Activated CD4-positive, alpha-beta T cell treated with anti-CD3 and anti-CD28 coated beads, Interleukin-2, amount 50 U/mL, for 48 hours (primary cell): Measurements from ENCODE around the gene ZNF536.
"Not testable (repeated sequence)": the region's sequence is repeated elsewhere in the genome, so short reads cannot be mapped to it uniquely, and the experiment has no call there.

ENCODE experiments used
- DNase-seq, 2 experiments: peaks; one replicate each; pipeline ENCODE4 v3.0.0-alpha.2; 2020

The ZNF536 gene

DNA sequence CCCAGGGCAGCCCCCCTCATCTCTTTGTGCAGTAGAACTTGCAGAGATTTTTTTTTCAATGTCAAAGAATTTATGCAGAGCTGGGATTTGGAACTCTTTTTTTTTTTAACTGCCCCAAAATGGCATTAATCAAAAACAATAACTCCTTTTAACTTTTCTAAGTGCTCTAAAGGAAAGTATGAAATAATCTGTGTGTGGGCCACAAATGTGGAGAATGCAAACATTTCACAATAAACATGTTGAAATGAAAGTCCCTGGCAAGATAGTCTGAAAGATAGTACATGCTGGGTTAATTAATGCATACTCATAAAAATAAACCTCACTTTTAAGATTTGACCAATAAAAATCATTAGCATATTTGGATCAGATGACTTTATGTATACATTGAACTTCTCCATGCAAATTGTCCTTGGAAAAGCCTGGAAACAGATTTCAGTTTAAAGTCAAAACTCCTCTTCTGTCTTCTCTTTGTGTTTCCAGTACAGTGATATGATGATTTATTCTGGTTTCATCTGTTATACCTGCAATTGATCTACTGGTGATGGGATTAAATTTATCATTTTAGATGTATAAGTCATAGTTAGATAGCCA, 30.5 kb upstream of the ZNF536 start:
- DNase-seq, result no peak

DNA sequence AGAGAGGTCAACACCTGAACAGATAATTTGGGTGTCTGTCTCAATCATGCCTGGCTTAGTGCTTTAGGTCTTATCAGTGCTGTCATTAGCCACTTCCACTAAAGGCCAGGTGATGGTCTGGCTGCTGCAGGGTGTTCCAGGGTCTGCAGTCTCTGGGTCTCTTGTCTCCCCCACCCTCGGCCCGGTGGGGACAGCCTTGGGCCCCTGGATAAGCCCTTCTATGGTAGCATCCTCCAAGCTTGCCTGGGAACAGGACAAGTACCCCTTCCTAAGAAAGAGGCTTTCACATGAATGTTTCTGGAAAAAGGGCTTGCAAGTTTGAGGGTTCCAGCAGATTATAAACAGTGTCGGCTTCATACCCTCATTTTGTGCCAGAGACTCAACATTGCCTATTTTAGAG, 29.3 kb upstream of the ZNF536 start:
- no peak for DNase-seq

DNA sequence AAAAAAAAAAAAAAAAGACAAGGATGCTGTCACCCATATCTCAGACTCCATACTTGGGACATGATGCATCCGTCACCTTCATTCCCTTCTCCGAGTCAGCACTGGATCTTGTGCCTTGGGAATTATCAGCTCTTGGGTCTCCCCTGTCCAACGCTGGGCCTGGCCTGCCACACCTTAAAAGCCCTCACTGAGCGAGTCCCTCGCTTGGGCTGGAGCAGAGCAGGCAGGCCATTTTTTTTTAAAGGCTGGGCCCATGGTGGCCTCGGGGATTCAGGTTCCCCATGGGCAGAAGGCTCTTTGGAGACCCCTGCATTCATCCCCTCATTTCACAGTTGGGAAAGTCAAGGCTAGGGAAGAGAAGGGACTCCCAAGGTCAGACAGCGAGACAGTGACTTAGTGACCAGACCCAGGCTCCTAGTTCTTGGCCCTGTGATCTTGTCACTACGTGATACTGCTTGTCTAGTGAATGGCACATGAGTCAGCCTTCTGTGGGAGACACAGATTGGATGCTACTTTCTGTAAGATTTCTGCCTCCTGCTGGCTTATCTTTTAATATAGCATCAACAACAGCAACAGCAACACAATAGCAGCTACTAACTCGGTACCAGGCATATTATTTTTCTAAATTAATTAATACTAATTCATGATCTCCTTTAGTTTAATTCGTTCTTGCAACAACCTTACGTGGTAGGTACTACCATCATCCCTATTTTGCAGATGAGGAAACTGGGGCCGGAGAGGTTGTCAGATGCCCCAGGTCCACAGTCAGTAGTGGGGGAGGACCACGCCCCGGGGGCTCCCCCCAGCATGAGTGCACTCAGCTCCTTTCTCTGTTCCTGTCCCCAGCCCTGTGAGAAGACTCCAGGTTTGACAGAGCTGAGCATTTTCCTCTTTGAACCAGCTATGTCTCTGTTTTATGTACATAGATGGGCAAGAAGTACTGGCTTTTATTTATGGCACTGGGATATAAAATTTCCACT, 27.4 kb upstream of the ZNF536 start:
- DNase-seq, result no peak

DNA sequence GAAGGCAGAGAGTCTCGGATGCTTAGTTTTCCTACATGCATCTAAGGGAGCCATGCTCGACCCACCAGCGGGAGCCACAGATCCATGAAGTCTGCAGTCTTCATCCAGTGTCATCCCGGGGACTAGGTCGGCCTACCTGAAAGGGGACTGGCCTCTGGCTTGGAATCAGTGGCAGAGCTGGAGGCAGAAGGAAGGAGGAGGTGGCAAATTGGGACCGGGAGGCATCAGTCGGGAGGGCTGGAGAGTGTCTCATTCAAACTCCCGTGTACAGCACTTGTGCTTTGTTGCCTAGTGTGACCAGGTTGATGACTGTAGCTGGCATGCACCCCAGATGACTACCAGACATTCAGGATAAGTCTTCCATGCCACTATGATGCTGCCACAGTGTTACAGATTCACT, 26.5 kb upstream of the ZNF536 start:
- DNase-seq, result no peak

DNA sequence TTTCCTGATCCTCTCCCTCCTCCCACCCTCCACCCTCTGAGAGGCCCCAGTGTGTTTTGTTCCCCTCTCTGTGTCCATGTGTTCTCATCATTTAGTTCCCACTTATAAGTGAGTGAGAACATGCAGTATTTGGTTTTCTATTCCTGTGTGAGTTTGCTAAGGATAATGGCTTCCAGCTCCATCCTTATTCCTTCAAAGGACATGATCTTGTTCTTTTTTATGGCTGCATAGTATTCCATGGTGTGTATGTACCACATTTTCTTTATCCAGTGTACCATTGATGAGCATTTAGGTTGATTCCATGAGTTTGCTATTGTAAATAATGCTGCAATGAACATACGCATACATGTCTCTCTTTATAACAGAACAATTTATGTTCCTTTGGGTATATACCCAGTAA, 25.7 kb upstream of the ZNF536 start:
- DNase-seq, result not testable (repeated sequence)

DNA sequence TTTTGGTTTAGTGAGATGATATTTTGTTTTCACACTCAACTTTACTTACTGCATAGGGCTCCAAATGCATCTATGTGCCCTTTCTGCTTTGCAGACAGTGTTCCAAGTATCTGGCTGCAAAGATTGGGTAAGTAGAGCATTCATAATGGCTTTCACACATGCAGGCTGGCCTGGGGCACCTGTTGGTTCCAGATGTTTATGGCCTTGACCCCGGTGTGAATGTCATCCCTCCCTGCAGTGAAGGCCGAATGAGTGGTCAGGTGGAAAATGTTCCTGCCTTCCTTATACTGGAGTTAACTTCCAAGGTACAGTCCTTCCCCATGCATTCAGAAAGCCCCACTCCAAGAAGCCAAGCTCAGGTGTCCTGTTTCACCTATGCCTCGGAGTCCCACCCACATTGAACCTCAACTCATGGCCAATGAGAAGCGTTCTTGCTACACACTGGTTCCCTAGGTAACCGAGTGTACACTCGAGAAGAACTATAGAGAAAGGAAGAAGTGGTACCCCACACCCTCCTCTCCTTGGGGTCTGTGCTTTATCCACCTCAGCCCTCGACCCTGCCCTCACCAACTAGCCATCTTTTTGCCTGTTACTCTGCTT, 23.0 kb upstream of the ZNF536 start:
- DNase-seq, result no peak

GRCh38 chr19:30350692-30351663, 21.2 kb upstream of the ZNF536 start:
- DNase-seq, result no peak

- no peak for DNase-seq
Measured at GRCh38 chr19:30351774-30352173, 20.4 kb upstream of the ZNF536 start.

DNA sequence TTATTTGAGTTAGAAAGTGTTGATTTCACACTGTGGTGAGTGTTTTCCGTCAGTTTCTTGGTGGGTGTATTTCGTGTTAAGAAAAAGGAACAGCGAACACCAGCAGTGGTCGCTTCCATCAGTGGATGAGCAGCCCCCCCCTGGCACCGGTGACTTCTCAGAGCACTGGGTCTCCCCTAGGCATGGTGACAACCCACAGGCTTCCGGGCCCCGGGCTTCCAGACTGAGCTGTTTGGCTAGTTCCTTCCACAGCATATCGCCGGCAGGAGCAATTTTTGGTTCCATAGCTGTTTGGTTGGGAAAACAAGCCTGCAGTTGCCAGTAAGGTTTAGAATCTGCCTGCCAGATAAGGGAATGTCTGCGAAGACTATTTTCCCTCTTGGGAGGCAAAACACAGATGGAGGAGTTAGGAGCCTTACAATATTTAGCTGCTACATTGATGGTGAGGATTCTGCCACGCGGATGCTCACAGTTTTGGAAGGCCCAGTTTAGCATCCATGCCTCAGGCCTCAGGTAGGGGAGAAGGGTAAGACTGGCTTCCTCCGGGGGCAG, 18.7 kb upstream of the ZNF536 start:
- DNase-seq, result no peak

GRCh38 chr19:30355586-30355985, 16.6 kb upstream of the ZNF536 start:
- no peak for DNase-seq

- DNase-seq, result no peak
Measured at GRCh38 chr19:30356951-30357579, 15.1 kb upstream of the ZNF536 start.

DNA sequence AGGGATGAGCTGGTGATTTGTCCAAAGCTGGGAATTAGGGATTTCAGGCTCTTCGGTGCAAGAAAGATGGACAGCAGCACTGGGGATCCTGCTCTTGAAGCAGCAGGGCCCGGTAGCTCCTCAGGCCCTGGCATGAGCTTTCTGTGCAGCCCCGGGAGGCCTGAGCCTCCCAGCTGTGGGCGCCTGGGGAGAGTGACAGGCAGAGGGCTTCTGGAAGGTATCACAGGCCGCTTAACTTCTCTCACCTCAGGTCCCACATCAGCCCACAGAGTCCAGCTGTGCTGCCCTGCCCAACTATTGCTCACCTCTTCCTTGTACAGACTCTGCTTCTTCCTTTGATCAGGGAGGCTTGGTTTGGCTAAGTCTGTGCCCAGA, 14.6 kb upstream of the ZNF536 start:
- no peak for DNase-seq

- no peak for DNase-seq
Measured at GRCh38 chr19:30358319-30358718, 13.9 kb upstream of the ZNF536 start.

- DNase-seq, result no peak
Measured at GRCh38 chr19:30358821-30359580, 13.2 kb upstream of the ZNF536 start.

DNA sequence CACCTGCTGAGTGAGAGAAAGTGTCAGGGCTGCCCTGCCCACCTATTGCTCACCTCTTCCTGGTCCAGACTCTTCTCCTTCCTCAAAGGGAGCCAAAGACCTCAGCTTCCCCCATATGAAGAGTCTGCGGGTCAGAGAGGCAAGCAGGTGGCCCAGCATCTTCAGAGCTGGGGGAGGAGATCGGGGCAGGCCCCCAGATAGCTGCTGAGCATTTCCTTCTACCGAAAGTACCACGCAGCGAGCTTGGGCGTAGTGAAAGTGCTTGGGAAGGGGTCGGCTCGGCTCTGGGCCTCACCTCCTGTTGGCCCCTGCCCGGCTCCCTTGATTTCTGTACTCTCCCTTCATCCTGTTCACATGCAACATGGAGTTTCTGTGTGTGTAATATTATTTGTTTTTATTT, 12.2 kb upstream of the ZNF536 start:
- DNase-seq, result no peak

DNA sequence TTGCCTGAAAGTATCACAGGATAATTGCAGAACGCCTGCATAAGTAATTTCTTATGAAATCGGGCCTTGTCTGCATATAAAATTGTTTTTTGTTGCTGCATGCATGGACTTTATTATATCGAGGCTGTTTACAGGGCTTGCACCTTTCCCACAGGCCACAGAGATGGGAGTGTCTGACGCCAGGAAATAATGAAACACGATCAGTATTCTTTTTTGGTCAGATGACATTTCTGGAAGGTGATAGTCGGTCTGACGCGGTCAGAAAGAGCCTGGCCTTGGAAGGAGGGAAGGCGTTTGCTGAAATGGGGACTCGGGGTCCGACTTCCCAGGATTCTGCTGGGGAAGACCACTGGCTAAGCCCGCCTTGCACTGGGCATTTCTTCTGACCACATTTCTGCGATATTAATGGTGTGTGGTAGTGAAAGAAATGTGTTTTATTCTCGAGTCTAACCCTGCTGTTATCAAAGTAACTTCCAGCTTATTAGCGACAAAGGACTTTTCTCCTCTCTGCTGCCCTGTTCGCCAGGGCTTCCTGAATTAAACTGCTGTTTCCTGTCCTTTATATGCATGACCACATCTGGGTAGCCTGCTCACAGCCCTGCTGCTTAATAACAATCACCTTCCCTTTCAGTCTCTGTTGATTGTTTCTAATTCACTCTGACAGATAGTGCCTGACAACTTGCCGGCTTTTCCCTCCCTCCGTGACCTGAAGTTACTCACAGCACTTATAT, 11.6 kb upstream of the ZNF536 start:
- no peak for DNase-seq

GRCh38 chr19:30361107-30361447, 11.1 kb upstream of the ZNF536 start:
- no peak for DNase-seq

DNA sequence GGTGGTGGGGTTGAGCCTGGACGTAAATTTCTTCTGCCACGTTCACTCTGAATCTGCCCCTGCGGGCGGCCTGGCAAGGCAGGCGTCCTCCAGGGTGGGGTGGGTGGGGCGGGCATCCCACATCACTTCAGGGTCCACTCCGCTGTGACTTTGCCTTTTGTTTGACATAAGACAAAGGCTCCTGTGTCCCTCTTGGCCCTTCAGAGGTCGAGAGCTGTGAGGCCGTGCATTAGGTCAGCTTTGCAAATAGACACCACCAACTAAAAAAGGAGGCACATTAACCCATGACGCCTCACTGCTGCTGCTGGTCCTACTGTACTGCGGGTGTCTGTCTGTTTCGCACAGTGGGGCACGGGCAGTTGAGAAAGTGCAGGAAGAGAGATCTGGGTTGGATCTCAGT, 10.5 kb upstream of the ZNF536 start:
- no peak for DNase-seq

DNA sequence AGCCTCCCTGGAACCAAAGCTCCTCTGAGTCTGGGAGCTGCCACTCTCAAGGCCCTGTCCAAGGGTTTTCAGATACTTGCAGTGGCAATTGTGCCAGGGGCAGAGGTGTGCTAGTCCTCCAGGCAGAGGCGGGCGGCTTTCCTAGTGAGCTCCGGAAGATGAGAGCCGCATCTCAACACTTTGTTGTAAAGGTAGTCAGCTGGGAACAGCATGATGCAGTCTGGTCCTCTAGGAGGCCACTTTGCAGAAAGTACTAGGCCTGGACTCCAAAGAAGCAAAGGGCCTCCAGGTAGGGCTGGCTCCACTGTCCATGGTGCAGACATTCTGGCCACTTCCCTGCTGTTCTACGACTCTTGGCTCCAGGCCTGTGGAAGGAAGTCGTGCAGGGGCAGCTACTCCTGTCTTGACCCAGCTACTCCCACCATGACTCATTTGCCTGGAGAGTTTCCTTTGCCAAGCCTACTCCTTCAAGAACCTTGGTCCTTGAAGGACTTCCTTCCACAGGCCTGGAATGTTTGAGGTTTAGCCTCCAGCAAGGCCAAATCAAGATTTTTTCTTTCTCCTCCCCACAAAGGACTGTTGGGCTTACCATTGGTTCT, 9.9 kb upstream of the ZNF536 start:
- DNase-seq, result no peak

GRCh38 chr19:30363073-30363472, 9.1 kb upstream of the ZNF536 start:
- DNase-seq, result no peak
